Urinary bladder (tissue), 2 donors: Measurements from ENCODE around the gene ATP5PO. TPM values are rescaled to one million over a fixed set of nuclear protein-coding genes. Genes with fewer than 3 reads are reported as not detected.

ENCODE experiments used
- polyA plus RNA-seq: library from polyadenylated mRNA; stranded (reverse); fragments of 200-250 nt; gene quantifications from one replicate; pipeline ENCODE4 v1.2.3, GENCODE V29; 2013
- total RNA-seq: library from RNA; depleted of rRNA; stranded (reverse); fragments of >200 nt; gene quantifications from one replicate; pipeline ENCODE4 v1.2.3, GENCODE V29; 2014
- donor health status: healthy.

ATP5PO gene
- total and polyA plus RNA-seq, 2 donors, result 106 to 283 TPM

Other genes starting within 250 kb of the ATP5PO start
- 14.2 TPM for gene MRPS6, start 157.8 kb upstream of the ATP5PO start, total RNA-seq
- 60.7 TPM for gene MRPS6, start 157.8 kb upstream of the ATP5PO start, polyA plus RNA-seq
- 46.9 TPM for gene SLC5A3, start 157.8 kb upstream of the ATP5PO start, total RNA-seq
- 2.1 TPM for gene SLC5A3, start 157.8 kb upstream of the ATP5PO start, polyA plus RNA-seq